Activated T-cell treated with anti-CD3 and anti-CD28 coated beads for 24 hours (primary cell): ENCODE data around the gene EOLA1.
A peak's percentile ranks its signal among the peaks of the same experiment; 100 is the strongest.
"Not testable (repeated sequence)": the region's sequence is repeated elsewhere in the genome, so short reads cannot be mapped to it uniquely, and the experiment has no call there.

ENCODE experiments used
- DNase-seq: peaks from one replicate; pipeline ENCODE4 v3.0.0-alpha.2; 2020; ENCODE audit warnings: low read depth

The EOLA1 gene

GRCh38 chrX:149540621-149541520, at the start of gene EOLA1:
TSS of gene EOLA1 (plus strand) at chrX:149541012. CDS start at chrX:149545631, 4,619 bp downstream.
- DNase-seq: peak; percentile 80

DNA sequence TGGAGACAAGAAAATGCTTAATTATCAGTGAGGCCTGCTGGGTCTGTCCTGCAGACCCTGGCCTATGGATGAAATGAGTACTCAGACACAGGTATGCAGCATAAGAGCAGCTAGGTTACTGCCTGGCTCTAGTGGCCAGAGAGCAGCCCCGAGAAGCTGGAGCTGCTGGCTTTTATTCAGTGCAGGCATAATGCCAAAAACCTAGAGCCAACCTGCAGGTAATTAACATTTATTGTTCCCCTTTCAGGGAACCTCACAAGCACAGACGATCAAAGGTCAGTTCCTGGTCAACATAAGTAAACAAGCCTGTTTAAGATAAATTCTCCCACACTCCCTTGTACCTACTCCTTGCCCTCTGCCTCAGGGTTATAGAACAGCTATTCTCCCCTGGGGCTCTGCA, 49.0 kb upstream of the EOLA1 start:
- DNase-seq: no peak

GRCh38 chrX:149493567-149494562, 46.9 kb upstream of the EOLA1 start:
- DNase-seq: no peak

DNA sequence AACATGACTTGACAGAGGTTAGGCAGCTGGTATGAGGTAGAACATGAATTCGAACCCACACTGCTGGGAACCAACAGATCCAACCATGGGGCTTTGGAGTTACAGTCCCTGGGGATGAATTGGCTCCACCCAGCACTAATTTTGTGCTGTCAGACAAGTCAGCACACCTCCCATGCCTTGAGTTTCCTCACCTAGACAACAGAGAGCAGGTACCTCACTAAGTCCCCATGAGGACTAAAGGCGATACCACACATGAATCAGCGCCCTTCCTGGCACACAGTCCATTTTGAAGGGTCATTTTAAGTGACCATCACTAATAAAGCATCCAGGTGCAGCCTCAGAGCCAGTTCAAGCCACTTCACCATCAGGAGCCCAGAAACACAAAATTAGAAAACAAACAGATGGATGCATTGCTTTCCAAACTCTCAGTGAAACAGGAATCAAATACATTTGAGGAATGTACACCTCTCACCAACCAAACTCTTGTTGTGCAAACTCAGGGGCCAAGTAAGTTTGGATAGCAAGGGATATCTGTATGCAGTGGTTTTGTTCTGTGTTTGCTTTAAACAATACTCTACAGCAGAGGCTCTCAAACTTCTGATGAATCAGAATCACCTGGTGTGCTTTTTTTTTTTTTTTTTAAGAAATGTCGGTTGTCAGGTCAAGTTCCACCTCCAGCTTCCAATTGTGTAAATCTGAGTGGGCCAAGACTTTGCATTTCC, 45.8 kb upstream of the EOLA1 start:
- DNase-seq: no peak

GRCh38 chrX:149495573-149496071, 45.2 kb upstream of the EOLA1 start:
- DNase-seq: no peak

GRCh38 chrX:149497054-149497453, 43.8 kb upstream of the EOLA1 start:
- DNase-seq: no peak

GRCh38 chrX:149497626-149498025, 43.2 kb upstream of the EOLA1 start:
- no peak for DNase-seq

DNA sequence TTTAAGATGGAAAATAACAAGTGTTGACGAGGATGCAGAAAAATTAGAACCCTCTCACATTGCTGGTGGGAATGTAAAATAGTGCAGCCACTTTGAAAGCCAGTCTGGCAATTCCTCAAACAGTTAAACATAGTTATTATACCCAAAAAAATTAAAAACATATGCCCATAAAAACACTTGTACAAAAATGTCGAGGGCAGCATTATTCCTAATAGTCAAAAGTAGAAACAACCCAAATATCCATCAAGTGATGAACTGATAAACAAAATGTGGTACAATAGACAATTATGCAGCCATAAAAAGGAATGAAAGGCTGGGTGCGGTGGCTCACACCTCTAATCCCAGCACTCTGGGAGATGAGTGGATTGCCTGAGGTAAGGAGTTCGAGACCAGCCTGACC, 42.0 kb upstream of the EOLA1 start:
- DNase-seq: no peak

GRCh38 chrX:149499766-149500165, 41.0 kb upstream of the EOLA1 start:
- DNase-seq: no peak

DNA sequence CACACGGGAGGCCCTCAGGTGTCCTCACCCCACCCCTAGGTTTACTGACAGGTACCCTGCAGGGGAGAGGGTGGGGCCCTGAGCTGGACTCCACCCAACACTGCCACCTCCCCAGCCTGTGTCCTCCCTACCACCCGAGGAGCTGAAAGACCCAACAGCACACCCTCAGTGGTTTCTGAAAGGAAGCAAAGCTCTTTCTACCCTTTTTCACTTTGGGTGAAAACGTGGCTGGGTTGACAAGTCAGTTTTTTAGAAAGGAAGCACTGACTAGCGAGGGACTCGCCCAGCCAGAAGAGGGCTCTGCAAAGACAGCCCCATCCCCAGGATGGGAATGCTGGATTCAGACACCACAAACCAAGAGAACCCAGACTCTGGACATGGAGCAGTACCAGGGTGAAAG, 37.9 kb upstream of the EOLA1 start:
- not testable (repeated sequence) for DNase-seq

- DNase-seq: peak; percentile 32
Measured at GRCh38 chrX:149503446-149503845, 37.4 kb upstream of the EOLA1 start.

GRCh38 chrX:149504226-149504914, 36.4 kb upstream of the EOLA1 start:
- peak; percentile 12 for DNase-seq

GRCh38 chrX:149504915-149505651, 35.7 kb upstream of the EOLA1 start, which contains the start of gene IDS:
TSS of gene IDS (minus strand) at chrX:149505306. CDS start at chrX:149505137, 169 bp downstream.
- peak; percentile 77 for DNase-seq

DNA sequence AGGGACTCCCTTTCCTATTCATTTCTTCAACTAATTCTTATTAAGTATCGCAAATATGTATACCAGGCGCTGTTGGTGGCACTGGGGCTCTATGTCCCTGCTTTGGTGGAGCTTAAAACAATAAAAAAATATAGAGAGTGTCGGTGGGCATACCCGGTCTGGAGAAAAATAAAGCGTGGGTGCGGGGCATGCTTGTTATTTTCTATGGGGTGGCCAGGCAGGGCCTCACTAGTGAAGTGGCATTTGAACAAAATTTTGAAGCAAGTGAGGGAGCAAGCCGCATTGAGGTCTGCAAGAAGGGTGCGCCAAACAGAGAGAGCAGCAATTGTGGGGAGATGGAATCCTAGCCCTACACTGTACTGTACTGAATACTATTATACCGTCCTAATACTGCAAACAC, 35.1 kb upstream of the EOLA1 start:
- no peak for DNase-seq

DNA sequence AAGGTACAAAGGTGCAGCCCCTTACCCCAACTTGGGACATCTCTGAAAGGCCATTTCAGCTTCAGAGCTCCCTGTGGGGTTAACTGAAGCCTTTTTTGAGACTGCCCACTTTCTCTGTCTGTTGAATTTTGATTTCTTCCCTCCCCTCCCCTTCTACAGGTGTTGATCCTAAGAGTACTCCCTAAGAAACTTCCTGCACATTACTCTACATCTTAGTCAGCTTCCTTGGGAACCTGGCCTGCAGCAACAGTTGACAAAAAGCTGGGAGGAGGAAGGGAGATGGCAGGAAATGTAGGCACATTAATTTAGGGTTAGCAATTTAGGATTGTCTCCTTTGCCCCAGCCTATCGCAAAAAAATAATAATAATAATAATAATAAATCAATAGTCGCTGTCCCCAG, 34.5 kb upstream of the EOLA1 start:
- DNase-seq: no peak

DNA sequence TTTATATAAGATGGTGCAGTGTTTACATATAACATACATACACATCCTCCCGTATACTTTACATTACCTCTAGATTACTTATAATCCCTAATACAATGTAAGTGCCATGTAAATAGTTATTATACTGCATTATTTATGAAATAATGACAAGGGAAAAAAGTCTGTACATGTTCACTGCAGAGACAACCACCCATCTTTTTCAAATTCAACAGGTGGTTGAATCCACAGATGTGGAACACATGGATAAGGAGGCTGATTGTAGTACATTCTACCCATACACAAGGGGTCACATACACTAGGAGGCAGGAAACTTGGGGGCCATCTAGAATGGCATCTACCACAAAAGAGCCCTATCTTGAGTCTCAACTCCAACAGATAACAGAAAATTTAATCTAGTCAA, 32.3 kb upstream of the EOLA1 start:
- DNase-seq: no peak

DNA sequence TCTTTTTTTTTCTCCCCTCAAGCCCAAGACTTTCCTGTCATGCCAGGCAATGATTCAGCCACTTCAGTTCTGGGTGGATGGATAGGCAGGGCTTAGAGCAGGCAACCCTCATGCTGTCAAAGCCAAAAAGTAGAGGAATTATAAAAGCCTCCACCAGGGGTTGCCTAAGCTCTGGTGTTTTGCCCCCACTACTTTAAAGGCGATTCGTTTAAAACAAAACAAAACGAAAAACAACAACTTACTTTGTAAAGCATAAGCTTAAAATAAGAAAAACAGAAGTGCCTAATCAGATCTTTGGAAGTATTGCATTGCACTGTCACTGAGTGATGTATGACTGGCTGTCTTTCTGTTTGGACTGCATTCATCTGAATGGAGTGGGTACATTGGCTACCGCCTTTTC, 30.4 kb upstream of the EOLA1 start:
- DNase-seq: no peak

DNA sequence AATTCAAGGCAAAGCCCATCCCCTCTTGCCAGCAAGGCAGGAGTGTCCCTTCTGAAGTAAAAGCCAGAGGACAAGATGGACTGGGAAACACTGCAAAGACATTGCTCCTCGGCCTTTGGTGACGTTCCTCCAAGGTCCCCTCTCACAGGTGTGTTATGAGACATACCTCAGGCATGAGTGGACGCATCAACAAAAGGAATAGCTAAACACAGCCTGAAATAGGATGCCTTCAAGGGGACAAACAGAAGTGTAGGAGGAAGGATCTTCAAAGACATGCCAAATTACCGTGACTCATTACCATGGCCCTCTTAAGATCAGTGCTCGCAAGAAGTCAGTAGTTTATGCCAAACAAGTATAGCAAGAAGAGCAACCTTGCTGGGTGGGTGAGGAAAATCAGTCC, 29.7 kb upstream of the EOLA1 start:
- no peak for DNase-seq

- DNase-seq: peak; percentile 38
Measured at GRCh38 chrX:149512225-149512885, 28.5 kb upstream of the EOLA1 start.
